GM12878 (cell line): ENCODE data around the gene ANXA2R. TPM values are rescaled to one million over a fixed set of nuclear protein-coding genes. Genes with fewer than 3 reads are reported as not detected.

Source experiments
- ATAC-seq: fragments of 200-7000 bp; cut with Tn5 transposase; 3 replicates; pipeline ENCODE4 v1.9.1; 2020; ENCODE audit warnings: mild to moderate bottlenecking, moderate library complexity
- BruUV-seq: library from RNA; stranded (reverse); fragments of 400-500 nt; replicated peaks from 2 replicates; lab custom pipeline; 2021; lab: Mats Ljungman, UMichigan
- CTCF ChIA-PET: fragments of 300-600 bp; sonication (Branson Sonifier 250); formaldehyde crosslinking; extraction: SDS; loops from one replicate; lab custom pipeline; 2021; ENCODE audit warnings: inconsistent platforms; lab: Yijun Ruan, JAX
- POLR2A ChIA-PET: fragments of 350-600 bp; formaldehyde crosslinking; extraction: SDS; loops from one replicate; lab custom pipeline; 2021; ENCODE audit warnings: inconsistent platforms; lab: Charles Lee
- RAD21 ChIA-PET: fragments of 300-600 bp; sonication (Branson Sonifier 250); formaldehyde crosslinking; loops from one replicate; lab custom pipeline; 2023; ENCODE audit warnings: antibody characterized with exemption; ENCODE audit not compliant: unreplicated experiment; lab: Charles Lee
- SMC1A ChIA-PET: fragments of 300-600 bp; sonication (Branson Sonifier 250); formaldehyde crosslinking; loops from one replicate; lab custom pipeline; 2023; ENCODE audit not compliant: unreplicated experiment, uncharacterized antibody; lab: Charles Lee
- DNase-seq: peaks from one replicate; pipeline ENCODE4 v3.0.0-alpha.2; 2011; ENCODE audit warnings: low read depth, low spot score
- FAIRE-seq: peaks from 3 replicates; lab custom pipeline; 2011; peaks lifted over from hg19 to GRCh38; lab: Jason Lieb, UNC
- H2AFZ ChIP-seq: 2 replicates; pipeline ENCODE4 v1.6.0; 2011; ENCODE audit warnings: low read depth, low read length, control low read depth; ENCODE audit not compliant: control insufficient read depth
- H3K27ac ChIP-seq: 2 replicates; pipeline ENCODE4 v1.5.1; 2011; ENCODE audit warnings: control low read depth; ENCODE audit not compliant: control insufficient read depth, insufficient read depth
- H3K27me3 ChIP-seq, 2 experiments: replicated peaks in 1 of 2; 2 replicates each; pipeline versions ENCODE4 v1.6.0 to v1.6.1; 2011; ENCODE audit warnings: low read length in 1 of 2; ENCODE audit not compliant: control insufficient read depth in 2 of 2, insufficient read depth in 2 of 2
- H3K36me3 ChIP-seq, 2 experiments: 2 replicates each; pipeline ENCODE4 v1.5.1; 2011; ENCODE audit warnings: low read length in 1 of 2; ENCODE audit not compliant: control insufficient read depth in 2 of 2, insufficient read depth in 2 of 2
- H3K4me1 ChIP-seq: 2 replicates; pipeline ENCODE4 v1.6.1; 2011; ENCODE audit warnings: mild to moderate bottlenecking, low read length, moderate library complexity, mixed read lengths; ENCODE audit not compliant: control insufficient read depth, insufficient read depth
- H3K4me2 ChIP-seq: 2 replicates; pipeline ENCODE4 v1.6.0; 2011; ENCODE audit warnings: control low read depth; ENCODE audit not compliant: control insufficient read depth, insufficient read depth
- H3K4me3 ChIP-seq: fragments of 200-600 bp; sonication (generic); 2 replicates; pipeline ENCODE4 v1.5.1; 2016
- H3K79me2 ChIP-seq: 2 replicates; pipeline ENCODE4 v1.6.0; 2011; ENCODE audit warnings: low read length; ENCODE audit not compliant: control insufficient read depth, insufficient read depth
- H3K9ac ChIP-seq: 2 replicates; pipeline ENCODE4 v1.8.0; 2011; ENCODE audit warnings: low read length, control low read depth, mixed read lengths; ENCODE audit not compliant: control insufficient read depth, insufficient read depth
- H3K9me3 ChIP-seq: replicated peaks from 3 replicates; pipeline ENCODE4 v1.5.1; 2011; ENCODE audit warnings: mild to moderate bottlenecking, low read length; ENCODE audit not compliant: control insufficient read depth, insufficient read depth
- H4K20me1 ChIP-seq: 2 replicates; pipeline ENCODE4 v1.6.0; 2011; ENCODE audit not compliant: control insufficient read depth, insufficient read depth
- ASH2L ChIP-seq: fragments of 300-600, 200-600 bp; sonication (generic); IDR thresholded peaks from 2 replicates; pipeline ENCODE4 v1.6.1; 2017; ENCODE audit warnings: low read depth, mild to moderate bottlenecking, borderline replicate concordance
- BMI1 ChIP-seq: fragments of 450-650 bp; IDR thresholded peaks from 2 replicates; pipeline ENCODE4 v1.6.1; 2016; ENCODE audit warnings: mild to moderate bottlenecking, moderate library complexity, borderline replicate concordance
- EGR1 ChIP-seq, 2 experiments: IDR thresholded peaks; 1 replicate in 1 of 2; 2 replicates in 1 of 2; pipeline ENCODE4 v1.6.1; 2011 to 2012; ENCODE audit warnings: low read depth in 2 of 2, low read length in 2 of 2, borderline replicate concordance in 1 of 2, mild to moderate bottlenecking in 1 of 2, moderate library complexity in 1 of 2
- EZH2 ChIP-seq: IDR thresholded peaks from 2 replicates; pipeline ENCODE4 v1.6.1; 2012; ENCODE audit warnings: low read depth, mild to moderate bottlenecking, control low read depth, inconsistent platforms, low read length, borderline replicate concordance; ENCODE audit not compliant: control insufficient read depth
- FOXK2 ChIP-seq: fragments of 450-650 bp; IDR thresholded peaks from 2 replicates; pipeline ENCODE4 v1.6.1; 2017; ENCODE audit warnings: mild to moderate bottlenecking, moderate library complexity
- HCFC1 ChIP-seq: fragments of 150-350 bp; IDR thresholded peaks from 2 replicates; pipeline ENCODE4 v1.6.1; 2014; ENCODE audit warnings: low read length
- HDAC2 ChIP-seq: fragments of 200-600 bp; sonication (generic); IDR thresholded peaks from 2 replicates; pipeline ENCODE4 v1.6.1; 2017
- HDGF ChIP-seq: fragments of 450-650 bp; IDR thresholded peaks from 2 replicates; pipeline ENCODE4 v1.6.1; 2016; ENCODE audit warnings: antibody characterized with exemption
- HSF1 ChIP-seq: fragments of 150-350 bp; IDR thresholded peaks from 2 replicates; pipeline ENCODE4 v1.6.1; 2014; ENCODE audit warnings: mild to moderate bottlenecking, low read depth, low read length
- IRF4 ChIP-seq: IDR thresholded peaks from 2 replicates; pipeline ENCODE4 v1.6.1; 2011; ENCODE audit warnings: low read depth, low read length
- JUNB ChIP-seq: IDR thresholded peaks from 2 replicates; pipeline ENCODE4 v1.6.1; 2016; ENCODE audit warnings: antibody characterized with exemption, mild to moderate bottlenecking
- KAT2A ChIP-seq: conservative IDR thresholded peaks from 2 replicates; pipeline ENCODE4 v1.6.1; 2011; ENCODE audit warnings: low read depth, low read length; ENCODE audit not compliant: control insufficient read depth
- LARP7 ChIP-seq: fragments of 450-650 bp; IDR thresholded peaks from 2 replicates; pipeline ENCODE4 v1.6.1; 2017; ENCODE audit warnings: mild to moderate bottlenecking
- MEF2B ChIP-seq: fragments of 450-650 bp; IDR thresholded peaks from 2 replicates; pipeline ENCODE4 v1.6.1; 2018; ENCODE audit warnings: mild to moderate bottlenecking, moderate library complexity; ENCODE audit not compliant: partially characterized antibody, poor library complexity, severe bottlenecking
- NR2C1 ChIP-seq: fragments of 450-650 bp; IDR thresholded peaks from 2 replicates; pipeline ENCODE4 v1.6.1; 2017; ENCODE audit warnings: antibody characterized with exemption, mild to moderate bottlenecking, moderate library complexity
- NRF1 ChIP-seq: conservative IDR thresholded peaks from 2 replicates; pipeline ENCODE4 v1.6.1; 2011; ENCODE audit warnings: mild to moderate bottlenecking, low read depth, low read length, improper control_type of control experiment
- RUNX3 ChIP-seq: IDR thresholded peaks from 2 replicates; pipeline ENCODE4 v1.6.1; 2012; ENCODE audit warnings: low read length, inconsistent platforms
- SMAD5 ChIP-seq: IDR thresholded peaks from 2 replicates; pipeline ENCODE4 v1.6.1; 2016; ENCODE audit warnings: antibody characterized with exemption, low read depth
- ZNF207 ChIP-seq: fragments of 450-650 bp; IDR thresholded peaks from 2 replicates; pipeline ENCODE4 v1.6.1; 2014; ENCODE audit warnings: antibody characterized with exemption, mild to moderate bottlenecking, borderline replicate concordance
- ZNF622 ChIP-seq: fragments of 450-650 bp; IDR thresholded peaks from 2 replicates; pipeline ENCODE4 v1.6.1; 2017; ENCODE audit warnings: mild to moderate bottlenecking, inconsistent platforms
- WGBS: methylation state at CpG from one replicate; pipeline ENCODE4 v1.1.6; 2016; ENCODE audit warnings: low lambda C conversion rate; ENCODE audit not compliant: insufficient replicate concordance, insufficient coverage; ENCODE audit errors: missing lambda C conversion rate; 5-methylcytosine and 5-hydroxymethylcytosine counted together
- in situ Hi-C: fragments of 300-500 bp; cut with MboI; formaldehyde crosslinking; loops from 9 replicates; pipeline ENCODE4 v1.14.3; 2018; ENCODE audit warnings: mixed read lengths
- intact Hi-C: fragments of 100-400 bp; cut with micrococcal nuclease; formaldehyde crosslinking; loops from one replicate; pipeline ENCODE4 v1.14.2; 2022; ENCODE audit not compliant: unreplicated experiment
- polyA plus RNA-seq, 11 experiments: library from polyadenylated mRNA; depleted of rRNA in 4 of 11; unstranded in 6 of 11; stranded (reverse) in 5 of 11; fragments of >200 nt; fragmentation: Nextera tagmentation in 4 of 11; fragmentation: Illumina TruSeq in 1 of 11; extraction: Ambion mirVana in 4 of 11; extraction: Trizol in 1 of 11; gene quantifications; 1 replicate in 1 of 11; 2 replicates in 10 of 11; pipeline versions ENCODE4 v1.2.1 to v1.2.3, GENCODE V29; 2011 to 2016; ENCODE audit warnings: inconsistent platforms in 2 of 11, missing spikeins in 2 of 11, low read depth in 1 of 11
- total RNA-seq, 4 experiments: library from RNA; depleted of rRNA in 3 of 4; stranded (reverse); fragments of >200 nt in 3 of 4; fragmentation: Illumina TruSeq in 1 of 4; extraction: Trizol in 1 of 4; gene quantifications; 2 replicates each; pipeline versions ENCODE4 v1.2.1 to v1.2.3, GENCODE V29; 2013 to 2021

The ANXA2R gene
- total and polyA plus RNA-seq, 10 of the 15 experiments (the other 5 are each of a cell fraction or from before 2014, with no cell fraction given) = 2.3 to 7.8 (median 4.4) TPM

- ATAC-seq = no peak
- TF ChIP-seq RUNX3 (peak; percentile 11; the same call in 1 of the 2 replicates), JUNB (no peak)
- TF ChIP-seq, all 136 proteins: peak for 1
- Histone ChIP-seq H3K4me3 (no peak overlapping the region), H2AFZ (no peak overlapping the region), H3K27ac (no peak overlapping the region), H3K9ac (no peak overlapping the region), H3K4me2 (no peak overlapping the region), H3K4me1 (peaks cover 16% of the 10 kb centered on the region), H3K79me2 (no peaks in the 10 kb centered on the region), H4K20me1 (no peaks in the 10 kb centered on the region), H3K27me3 (no peaks in the 10 kb centered on the region), H3K36me3 (no peaks in the 10 kb centered on the region), H3K9me3 (no peaks in the 10 kb centered on the region)
- FAIRE-seq = no peak
- WGBS = 0% methylated on average over 1 of the region's 1 CpG
- RAD21 ChIA-PET = interaction anchor here (1.3 to 4.0 kb wide), 2 partner anchors 16 to 28 kb away, joined by 3 to 48 read pairs; no protein-coding TSS in a partner anchor
- SMC1A ChIA-PET = interaction anchor here (1.2 to 7.9 kb wide), 2 partner anchors 16 to 43 kb away, joined by 4 to 111 read pairs; no protein-coding TSS in a partner anchor
- intact Hi-C loops (no loop called here), in situ Hi-C loops (no loop called here)
- CTCF ChIA-PET = interaction anchor here (0.6 to 4.4 kb wide), 4 partner anchors 9 to 249 kb away, joined by 3 to 44 read pairs (median 22); no protein-coding TSS in a partner anchor
- POLR2A ChIA-PET = interaction anchor here (4.5 kb wide), 1 partner anchor 16 kb away, joined by 32 read pairs; no protein-coding TSS in a partner anchor
- DNase-seq = no peak
- BruUV-seq = no TSS peak
Measured at GRCh38 chr5:43036409-43036808, 3.7 kb downstream of the ANXA2R start.

GRCh38 chr5:43034591-43034968, 5.5 kb downstream of the ANXA2R start:
- FAIRE-seq = no peak
- H3K27me3 ChIP-seq = no peaks in the 10 kb centered on the region
- in situ Hi-C loops = no loop called here
- BruUV-seq = no TSS peak
- H3K9me3 ChIP-seq = no peaks in the 10 kb centered on the region
- ChIA-PET CTCF (no interaction called here), POLR2A (no interaction called here), SMC1A (no interaction called here), RAD21 (no interaction called here)
- H2AFZ ChIP-seq = no peak overlapping the region
- TF ChIP-seq FOXK2 (no peak), BMI1 (no peak), HSF1 (no peak), HCFC1 (no peak), EZH2 (no peak), ZNF622 (no peak), HDGF (no peak), IRF4 (no peak), SMAD5 (no peak), EGR1 (IDR thresholded peaks at IDR 0.05; ENCODE audit: borderline replicate concordance in 1 of 2, low read depth in 2 of 2, low read length in 2 of 2) (no peak), ZNF207 (no peak), KAT2A (no peak), HDAC2 (no peak), NRF1 (no peak), MEF2B (no peak), ASH2L (no peak), NR2C1 (no peak), LARP7 (no peak)
- no peaks in the 10 kb centered on the region for H4K20me1 ChIP-seq
- H3K4me2 ChIP-seq = no peak overlapping the region
- H3K4me3 ChIP-seq = no peak overlapping the region
- H3K9ac ChIP-seq = no peak overlapping the region
- H3K27ac ChIP-seq = no peak overlapping the region
- WGBS = 47% methylated on average over 5 of the region's 5 CpGs
- no peaks in the 10 kb centered on the region for H3K79me2 ChIP-seq
- intact Hi-C loops = no loop called here
- H3K36me3 ChIP-seq = no peaks in the 10 kb centered on the region
- no peak for DNase-seq
- no peak for ATAC-seq
- H3K4me1 ChIP-seq = peaks cover 16% of the 10 kb centered on the region
